Measurements from ENCODE around the gene TLE3. TPM values are rescaled to one million over a fixed set of nuclear protein-coding genes. Genes with fewer than 3 reads are reported as not detected.

TLE3 gene
- total RNA-seq (2022; extraction: Qiagen RNA extraction), result 32.8 to 55.1 TPM (median 45.9 TPM) in 5 replicates

DNA sequence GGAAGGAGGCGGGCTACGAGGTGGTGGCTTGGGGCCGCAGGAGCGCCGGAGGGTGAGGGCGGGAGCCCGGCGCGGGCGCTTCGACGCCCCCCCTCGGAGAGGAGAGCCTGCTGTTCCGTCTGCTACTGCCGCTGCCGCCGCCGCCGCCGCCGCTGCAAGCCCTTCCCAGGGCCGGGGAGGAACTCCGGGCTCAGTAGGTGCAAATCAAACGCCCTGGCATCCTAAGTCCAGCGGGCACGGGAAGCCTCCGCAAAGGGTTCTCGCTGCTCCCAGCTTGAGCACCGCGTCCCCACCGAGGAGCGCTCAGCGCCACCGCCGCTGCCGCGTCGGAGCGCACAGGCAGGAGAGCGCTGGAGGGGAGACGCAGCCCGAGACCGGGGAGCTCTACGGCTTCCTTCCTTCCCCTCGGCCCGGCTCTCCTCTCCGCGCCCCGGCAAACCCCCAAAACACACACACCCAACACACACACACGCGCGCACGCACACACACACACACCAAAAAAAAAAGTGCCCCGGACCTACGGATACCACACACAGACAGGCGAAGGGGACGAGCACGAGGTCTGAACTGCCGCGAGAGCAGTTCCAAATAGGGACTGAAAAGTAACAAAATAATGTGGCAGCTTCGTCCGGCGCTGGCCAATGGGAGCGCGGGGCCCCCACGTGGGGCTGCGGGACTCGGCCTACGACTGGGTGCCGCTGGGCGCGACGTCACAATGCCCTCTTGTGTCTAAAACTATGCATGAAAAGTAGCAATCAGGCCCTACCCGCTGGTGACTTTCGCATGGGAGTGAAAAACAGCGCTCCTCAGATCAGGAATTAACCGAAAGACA, at the start of gene TLE3:
TSS of gene TLE3 (minus strand) at position 597 of the 832 bp plus-strand sequence. CDS start 1,119 bp downstream, outside the sequence.

Data from A549 treated with dexamethasone at 1 μM for 4 hours (cell line).